HG03354 (cell line): Measurements from ENCODE around the gene RNF214.
"Not testable (repeated sequence)": the region's sequence is repeated elsewhere in the genome, so short reads cannot be mapped to it uniquely, and the experiment has no call there.

ENCODE experiments used
- ATAC-seq: cut with Tn5 transposase; IDR thresholded peaks from one replicate; pipeline ENCODE4 v1.9.1; 2021; ENCODE audit warnings: mild to moderate bottlenecking; ENCODE audit not compliant: unreplicated experiment, poor library complexity, severe bottlenecking

The RNF214 gene

DNA sequence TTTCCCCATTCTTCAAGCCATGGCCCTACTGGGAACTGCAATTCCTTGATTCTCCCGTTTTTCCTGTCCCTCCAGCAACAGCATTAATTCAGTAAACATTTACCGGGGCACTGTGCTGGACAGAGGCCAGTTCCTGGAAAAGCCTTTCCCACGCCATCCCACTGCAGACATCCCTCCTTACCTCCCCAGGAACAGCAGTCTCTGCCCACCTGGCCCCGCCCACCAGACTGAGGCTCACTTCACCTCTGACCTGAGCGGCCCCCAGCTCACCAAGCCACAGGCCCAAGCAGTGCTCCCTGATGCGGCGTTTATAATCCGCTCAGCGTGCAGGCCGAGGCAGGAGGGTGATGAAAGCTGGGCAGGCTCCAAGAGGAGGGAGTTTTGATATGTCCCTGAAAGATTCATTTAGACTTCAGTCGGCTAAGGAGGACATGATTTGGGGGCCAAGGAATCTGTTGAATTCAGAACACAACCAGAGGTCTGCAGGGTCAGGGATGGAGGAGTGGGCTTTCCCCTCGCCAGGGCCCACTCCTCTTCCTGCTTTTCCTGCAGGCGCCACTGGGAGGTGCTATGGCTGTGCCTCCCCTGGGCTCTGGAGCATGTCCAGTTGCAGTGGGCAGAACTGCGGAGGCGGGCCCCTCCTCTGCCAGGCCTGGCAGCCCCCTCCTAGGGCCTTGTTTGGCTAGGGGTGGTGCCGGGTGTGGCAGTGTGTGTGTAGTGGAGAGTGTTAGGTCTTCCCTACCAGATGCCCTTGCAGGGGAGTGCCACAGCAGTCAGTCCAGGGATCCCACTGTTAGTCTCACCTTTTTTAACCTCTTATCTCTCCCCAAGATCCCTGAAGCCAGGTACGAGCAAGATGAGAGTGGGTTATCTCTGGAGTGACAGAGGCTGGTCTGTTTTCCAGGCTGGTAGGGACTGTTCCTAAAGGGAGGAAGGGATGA lies 34.7 kb upstream of the RNF214 start:
- no peak for ATAC-seq

DNA sequence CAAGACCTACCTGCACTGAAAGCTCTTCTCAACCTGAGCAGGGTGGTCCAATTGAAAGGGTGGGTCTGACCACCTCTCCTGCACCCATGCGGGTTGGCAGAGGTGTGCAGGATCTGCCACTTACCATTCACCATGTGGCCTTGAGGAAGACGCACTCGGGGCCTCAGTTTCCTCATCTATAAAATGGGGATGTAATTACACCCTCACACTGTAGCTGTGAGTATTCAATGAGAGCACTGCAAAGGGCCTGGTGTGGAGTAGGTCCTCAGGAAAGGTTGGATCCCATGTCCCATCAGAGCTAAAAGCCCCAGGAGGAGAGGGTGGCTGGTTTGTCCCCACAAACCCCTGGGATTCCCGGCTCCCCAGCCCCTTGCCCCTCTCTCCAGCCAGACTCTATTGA lies 33.9 kb upstream of the RNF214 start:
- ATAC-seq: no peak

DNA sequence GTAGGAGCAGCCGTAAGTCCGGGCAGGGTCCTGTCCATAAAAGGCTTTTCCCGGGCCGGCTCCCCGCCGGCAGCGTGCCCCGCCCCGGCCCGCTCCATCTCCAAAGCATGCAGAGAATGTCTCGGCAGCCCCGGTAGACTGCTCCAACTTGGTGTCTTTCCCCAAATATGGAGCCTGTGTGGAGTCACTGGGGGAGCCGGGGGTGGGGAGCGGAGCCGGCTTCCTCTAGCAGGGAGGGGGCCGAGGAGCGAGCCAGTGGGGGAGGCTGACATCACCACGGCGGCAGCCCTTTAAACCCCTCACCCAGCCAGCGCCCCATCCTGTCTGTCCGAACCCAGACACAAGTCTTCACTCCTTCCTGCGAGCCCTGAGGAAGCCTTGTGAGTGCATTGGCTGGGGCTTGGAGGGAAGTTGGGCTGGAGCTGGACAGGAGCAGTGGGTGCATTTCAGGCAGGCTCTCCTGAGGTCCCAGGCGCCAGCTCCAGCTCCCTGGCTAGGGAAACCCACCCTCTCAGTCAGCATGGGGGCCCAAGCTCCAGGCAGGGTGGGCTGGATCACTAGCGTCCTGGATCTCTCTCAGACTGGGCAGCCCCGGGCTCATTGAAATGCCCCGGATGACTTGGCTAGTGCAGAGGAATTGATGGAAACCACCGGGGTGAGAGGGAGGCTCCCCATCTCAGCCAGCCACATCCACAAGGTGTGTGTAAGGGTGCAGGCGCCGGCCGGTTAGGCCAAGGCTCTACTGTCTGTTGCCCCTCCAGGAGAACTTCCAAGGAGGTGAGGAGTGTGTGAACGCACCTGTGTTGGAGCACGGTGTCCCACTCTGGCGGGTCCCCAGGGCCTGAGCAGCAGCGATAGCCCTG lies 33.2 kb upstream of the RNF214 start, which contains the start of gene TAGLN:
TAGLN (plus strand) TSS at position 318 of the 863 bp plus-strand sequence. CDS start 3,644 bp downstream, outside the sequence.
- no peak for ATAC-seq

DNA sequence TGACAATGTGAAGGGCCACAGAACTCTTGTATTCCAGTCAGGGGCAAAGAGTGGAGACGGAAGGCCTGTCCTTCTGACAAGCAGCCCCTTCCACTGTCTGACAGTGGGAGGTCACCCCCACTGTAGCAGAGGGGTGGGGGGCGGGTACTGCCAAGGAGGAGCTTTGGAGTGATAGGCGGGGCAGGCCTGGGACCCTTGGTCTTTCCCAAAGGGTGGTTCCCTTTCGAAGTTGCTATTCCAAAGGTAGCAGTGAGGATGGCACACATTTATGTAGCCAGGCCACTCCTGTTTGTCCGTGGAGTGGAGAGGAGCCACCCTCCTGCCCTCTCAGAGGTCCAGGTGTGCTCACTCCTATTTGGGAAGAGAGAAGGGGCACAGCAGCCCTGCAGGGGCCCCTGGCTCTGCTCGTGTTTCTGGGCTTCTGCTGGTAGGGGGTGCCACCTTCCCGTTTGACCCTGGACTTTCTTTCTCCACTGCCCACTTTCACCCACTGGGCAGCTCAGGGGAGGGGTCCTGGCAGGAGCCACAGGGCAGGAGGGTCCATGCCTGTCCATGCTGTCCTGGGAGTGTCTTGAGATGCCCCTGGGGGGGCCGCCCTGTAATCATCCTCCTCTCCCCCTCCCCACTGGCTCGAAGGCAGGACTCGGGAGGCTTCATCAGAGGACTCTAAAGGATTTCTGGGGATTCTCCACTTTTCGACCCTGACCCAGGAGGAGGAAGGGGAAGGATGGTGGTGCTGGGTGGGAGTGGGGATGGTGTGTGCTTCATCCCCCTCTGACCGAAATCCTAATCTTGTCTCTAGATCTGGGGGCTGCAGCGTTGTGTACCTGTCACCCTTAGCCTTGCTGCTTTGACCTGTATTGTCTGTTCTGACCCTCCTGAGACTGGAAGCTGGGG lies 32.3 kb upstream of the RNF214 start:
- no peak for ATAC-seq

DNA sequence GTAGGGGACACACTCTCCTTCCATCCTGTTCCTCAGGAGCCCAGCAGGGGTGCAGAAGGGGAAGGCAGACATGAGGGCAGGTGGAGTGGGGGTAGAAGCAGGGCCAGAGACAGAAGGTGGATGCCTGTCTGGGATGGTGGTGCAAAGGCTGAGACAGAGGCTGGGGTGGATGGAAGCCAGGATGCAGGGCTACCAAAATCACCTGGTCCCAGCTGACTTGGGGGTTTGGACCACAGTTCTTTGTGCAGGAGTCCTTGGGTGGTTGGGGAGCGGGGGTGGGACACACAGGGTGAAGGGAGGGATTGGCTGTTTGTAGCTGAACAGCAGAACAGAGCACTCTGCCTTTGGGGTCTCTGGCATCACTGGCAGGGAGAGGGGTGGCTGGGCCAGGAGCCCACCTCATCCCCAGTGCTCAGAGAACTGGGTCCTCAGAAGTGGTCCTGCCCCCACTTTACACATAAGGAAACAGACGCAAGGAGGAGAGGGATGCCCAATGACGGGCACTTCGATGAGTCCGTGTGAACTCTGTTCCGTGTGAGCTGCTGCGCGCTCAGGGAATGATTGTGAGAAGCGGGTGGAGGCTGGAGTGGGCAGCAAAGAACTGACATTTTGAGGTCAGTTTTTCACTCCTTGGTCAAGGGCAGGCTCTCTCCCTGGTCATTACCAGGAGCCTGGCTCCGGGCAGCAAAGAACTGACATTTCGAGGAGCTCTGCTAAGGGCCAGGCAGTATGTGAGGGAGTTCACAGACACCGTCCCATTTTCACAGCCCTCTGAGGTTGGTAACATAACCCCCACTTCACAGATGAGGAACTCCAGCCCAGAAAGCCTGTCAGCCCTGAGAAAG lies 31.4 kb upstream of the RNF214 start:
- ATAC-seq: no peak

DNA sequence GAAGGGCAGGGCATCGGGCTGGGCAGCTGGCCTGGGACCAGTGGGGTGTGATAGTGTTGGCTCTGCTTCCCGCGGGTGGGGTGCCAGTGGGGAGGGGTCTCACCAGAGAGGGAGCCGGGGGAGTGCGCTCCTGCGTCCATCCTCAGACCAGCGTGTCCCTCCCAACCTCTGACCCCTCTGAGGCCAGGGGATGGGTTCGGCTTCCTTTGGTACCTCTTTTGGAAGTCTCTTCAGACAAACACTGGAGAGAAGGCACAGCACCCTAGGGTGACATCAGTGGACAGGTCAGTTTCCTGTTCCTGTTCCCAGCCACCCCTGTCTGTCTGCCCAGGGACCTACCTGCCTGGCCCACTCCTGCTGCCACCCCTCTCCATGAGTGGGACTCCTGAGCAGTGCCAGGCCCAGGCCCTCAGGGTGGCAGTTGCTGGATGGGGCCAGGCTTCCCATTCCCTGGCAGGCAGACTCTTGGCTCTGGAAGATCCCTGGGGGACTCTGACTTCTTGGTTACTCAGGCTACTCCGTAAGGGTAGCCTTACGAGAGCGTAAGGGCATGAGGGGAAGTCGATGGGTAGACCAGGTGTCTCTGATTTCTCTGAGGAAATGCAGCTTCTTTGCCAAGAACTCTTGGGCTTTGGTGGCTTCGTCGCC lies 30.7 kb upstream of the RNF214 start:
- no peak for ATAC-seq

DNA sequence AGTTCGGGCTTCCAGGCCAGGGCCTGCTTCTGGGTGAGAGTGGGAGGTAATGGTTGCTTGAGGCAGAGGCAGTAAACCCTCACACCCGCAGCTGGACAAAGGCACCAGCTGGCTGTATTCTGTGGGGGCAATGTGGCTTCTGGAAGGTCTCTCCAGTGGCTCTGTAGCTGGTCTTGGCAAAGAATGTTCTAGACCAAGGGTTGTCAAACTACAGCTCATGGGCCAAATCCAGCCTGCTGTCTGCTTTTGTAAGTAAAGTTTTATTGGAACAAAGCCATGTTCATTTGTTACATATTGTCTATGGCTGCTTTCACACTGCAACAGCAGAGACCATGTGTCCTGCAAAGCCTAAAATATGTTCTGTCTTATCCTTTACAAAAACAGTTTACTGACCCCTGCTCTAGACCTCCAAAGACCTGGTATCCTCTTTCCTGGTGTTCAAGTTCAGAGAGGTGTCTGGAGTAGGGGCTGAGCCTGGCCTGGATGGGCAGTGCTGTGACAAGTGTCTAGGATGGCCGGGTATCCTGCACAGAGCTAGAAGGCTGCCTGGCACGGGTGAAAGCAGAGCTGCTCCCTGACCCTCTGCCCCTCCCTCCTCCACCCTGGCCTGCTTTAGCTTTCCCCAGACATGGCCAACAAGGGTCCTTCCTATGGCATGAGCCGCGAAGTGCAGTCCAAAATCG lies 29.9 kb upstream of the RNF214 start:
- no peak for ATAC-seq

DNA sequence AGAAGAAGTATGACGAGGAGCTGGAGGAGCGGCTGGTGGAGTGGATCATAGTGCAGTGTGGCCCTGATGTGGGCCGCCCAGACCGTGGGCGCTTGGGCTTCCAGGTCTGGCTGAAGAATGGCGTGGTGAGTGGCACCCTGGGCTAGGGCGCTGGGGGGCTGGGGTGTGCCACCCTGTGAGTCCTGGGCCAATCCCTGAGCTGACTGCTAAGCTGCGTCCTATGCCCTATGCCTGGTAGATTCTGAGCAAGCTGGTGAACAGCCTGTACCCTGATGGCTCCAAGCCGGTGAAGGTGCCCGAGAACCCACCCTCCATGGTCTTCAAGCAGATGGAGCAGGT lies 29.4 kb upstream of the RNF214 start:
- ATAC-seq: no peak

DNA sequence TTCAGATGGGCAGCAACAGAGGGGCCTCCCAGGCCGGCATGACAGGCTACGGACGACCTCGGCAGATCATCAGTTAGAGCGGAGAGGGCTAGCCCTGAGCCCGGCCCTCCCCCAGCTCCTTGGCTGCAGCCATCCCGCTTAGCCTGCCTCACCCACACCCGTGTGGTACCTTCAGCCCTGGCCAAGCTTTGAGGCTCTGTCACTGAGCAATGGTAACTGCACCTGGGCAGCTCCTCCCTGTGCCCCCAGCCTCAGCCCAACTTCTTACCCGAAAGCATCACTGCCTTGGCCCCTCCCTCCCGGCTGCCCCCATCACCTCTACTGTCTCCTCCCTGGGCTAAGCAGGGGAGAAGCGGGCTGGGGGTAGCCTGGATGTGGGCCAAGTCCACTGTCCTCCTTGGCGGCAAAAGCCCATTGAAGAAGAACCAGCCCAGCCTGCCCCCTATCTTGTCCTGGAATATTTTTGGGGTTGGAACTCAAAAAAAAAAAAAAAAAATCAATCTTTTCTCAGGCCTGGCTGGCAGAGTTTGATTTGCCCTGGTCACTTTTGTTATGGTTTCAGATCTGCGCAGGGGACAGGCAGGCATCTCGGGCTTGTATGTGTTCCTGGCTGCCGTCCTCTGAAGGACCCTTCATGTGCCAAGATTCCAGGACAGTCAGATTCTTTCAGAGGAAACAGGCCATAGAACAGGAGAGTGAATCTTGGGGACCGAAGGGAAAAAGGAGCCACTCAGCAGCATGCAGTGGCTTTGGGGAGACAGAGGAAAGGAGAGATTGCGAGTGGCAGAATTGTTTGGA lies 28.0 kb upstream of the RNF214 start:
- ATAC-seq: no peak

DNA sequence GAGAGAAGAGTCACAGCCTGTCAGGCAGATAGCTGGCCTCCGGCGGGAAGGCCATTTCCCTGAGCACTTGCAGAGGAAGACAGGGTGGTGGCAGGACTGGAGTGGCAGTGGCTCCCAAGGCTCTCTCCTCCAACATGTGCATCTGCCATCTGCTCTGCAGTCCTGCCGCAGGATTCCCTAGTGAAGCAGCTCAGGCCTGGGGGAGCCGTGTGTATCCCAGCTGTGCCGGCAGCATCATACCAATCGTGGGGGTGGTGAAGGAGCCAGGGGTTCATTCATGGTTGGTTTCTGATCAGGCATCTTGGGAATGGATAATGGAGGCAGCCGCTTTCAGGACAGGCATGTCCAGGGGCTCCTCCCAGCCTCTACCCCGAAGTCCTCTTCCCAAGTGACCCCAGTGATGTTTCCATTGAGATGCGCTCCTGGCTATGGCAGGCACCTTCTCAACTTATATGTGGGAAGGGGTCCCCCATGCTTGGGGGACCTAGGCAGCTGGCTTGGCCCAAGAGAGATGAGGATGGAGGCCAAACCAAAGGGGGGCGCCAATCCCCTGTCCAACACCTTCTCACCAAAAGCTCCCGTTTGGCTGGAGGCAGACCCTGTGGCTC lies 27.2 kb upstream of the RNF214 start:
- no peak for ATAC-seq

DNA sequence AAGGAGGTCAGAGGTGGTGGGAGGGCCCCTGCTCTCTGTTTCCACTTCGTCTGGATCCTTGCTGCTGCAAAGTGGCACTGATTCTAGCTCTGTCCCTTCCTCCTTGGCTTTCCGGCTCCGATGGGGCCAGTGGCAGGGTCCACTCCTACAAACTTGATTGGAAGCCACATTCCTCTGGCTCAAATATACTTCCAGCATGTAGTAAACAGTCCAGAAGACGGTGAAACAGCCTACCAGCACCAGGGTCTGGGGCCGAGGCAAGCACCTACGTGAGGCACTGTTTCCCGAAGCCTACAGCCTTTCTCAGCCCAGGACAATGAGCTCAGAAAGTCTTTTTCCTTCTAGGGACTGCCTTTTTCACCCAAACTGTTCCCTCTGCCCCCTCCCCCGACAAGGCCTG lies 26.4 kb upstream of the RNF214 start:
- not testable (repeated sequence) for ATAC-seq

DNA sequence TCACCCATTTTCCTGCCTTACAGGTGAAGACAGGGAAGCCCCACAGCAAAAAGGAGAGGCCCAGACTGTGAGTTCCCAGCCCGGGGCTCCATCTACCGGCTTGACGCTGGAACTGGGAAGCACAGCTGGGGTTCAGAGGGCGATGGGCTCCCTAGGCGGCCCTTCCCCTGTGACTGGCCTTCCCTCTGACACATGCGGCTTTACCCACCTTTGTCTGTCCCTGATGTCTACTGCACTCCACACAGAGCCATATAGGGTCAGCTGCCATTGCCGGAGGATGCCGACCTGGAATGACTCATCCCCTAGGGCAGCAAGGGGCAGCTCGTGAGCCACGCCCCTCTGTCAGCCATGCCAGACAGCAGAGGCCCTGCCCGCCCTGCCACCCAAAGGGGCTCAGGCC lies 25.6 kb upstream of the RNF214 start:
- not testable (repeated sequence) for ATAC-seq

DNA sequence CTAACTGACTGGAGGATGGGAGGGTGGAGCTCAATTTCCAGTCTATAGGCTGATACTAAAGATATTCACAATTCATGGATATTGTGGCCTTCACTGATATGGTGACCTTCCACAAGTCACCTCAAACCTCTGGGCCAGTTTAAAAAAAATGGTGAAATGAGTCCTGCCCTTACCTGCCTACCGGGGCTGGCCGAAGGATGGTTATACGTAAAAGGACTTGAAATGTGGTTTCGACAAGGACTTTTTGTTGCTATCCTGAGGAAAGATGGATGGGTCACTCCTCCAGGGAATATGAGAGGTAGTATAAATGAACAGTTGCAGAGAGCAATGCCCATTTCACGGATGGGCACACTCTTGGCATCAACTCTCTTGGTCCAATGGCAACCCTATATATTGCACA lies 25.0 kb upstream of the RNF214 start:
- ATAC-seq: not testable (repeated sequence)

DNA sequence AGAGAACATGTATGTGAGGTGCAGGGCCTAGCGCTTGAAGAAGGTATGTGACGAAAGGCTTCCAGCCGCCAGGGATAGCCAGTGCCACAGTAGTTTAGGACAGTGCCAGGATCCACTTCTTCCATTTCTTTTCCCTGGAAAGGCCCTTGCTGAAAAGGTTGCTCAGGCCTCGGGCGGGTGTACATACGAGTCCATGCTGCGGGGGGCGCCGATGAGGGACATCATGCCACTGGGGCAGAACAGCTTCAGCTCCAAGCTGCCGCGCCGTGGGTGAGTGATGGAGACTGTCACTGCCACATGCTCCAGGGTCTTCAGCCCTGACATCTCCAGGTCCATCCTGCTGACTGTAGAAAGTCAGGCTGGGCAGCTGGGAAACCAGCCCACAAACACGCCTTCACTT lies 23.8 kb upstream of the RNF214 start:
- not testable (repeated sequence) for ATAC-seq

DNA sequence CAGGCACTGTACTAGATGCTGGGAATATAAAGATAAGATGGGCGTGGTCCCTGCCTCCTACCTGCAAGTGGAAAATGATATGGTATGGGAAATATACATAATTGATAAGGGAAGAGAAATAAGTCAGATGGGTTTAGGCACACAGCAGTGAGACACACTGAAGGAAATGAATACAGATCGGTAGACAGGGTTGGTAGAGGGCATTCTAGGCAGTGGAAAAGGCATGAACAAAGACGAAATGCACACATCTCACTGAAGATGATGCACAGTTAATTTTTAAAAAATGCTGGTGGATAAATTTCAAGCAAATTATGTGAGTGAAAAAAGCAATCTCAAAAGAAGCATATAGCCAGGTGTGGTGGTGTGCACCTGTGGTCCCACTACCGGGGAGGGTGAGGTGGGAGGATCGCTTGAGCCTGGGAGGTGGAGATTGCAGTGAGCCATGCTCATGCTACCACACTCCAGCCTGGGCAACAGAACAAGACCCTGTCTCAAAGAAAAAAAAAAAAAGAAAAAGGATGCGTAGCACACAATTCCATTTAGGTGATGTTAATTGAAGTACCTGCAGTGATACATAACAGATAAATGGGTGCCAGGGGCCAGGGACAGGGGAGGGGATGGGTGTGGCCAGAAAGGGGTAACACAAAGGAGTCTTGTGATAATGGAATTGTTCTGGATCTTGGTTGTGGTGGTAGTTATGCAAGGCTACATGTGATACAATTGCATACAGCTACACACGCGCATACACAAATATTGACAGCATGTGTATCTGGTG lies 22.9 kb upstream of the RNF214 start:
- ATAC-seq: not testable (repeated sequence)

DNA sequence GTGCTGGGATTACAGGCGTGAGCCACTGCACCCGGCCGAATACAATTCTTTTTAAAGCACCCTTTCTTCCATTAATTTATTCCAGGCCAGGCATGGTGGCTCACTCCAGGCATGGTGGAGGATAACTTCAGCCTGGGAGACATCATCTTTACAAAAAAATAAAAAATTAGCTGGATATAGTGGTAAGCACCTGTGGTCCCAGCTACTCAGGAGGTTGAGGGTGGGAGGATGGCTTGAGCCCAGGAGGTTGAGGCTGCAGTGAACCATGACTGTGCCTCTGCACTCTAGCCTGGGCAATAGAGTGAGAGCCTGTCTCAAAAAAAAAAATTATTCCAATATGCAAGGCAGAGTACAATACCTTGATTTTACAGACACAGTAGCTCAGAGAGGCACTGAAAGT lies 21.9 kb upstream of the RNF214 start:
- no peak for ATAC-seq
